Measurements from ENCODE around the gene SORCS2. TPM values are rescaled to one million over a fixed set of nuclear protein-coding genes. Genes with fewer than 3 reads are reported as not detected.

The SORCS2 gene
- total RNA-seq, 1 experiment from 2014 or later = 0.15 TPM

- H3K36me3 ChIP-seq (ENCODE audit: control insufficient read depth, insufficient read depth, low read length) = no peaks in the 10 kb centered on the region
- no peaks in the 10 kb centered on the region for H3K9me3 ChIP-seq (ENCODE audit: control insufficient read depth, insufficient read depth, low read depth, low read length)
- peaks cover 4% of the 10 kb centered on the region; the same call in 1 of the 2 replicates for H3K4me1 ChIP-seq (ENCODE audit: control insufficient read depth, insufficient read depth, low read length)
- BruUV-seq (replicated peaks) = no TSS peak
- DNase-seq (ENCODE audit: low read depth, low spot score) (no peak), ATAC-seq (no peak)
- CTCF ChIA-PET = no interaction called here
- POLR2A ChIA-PET = no interaction called here
- H3K4me3 ChIP-seq (ENCODE audit: low read depth in 2 of 2, low read length in 2 of 2) = no peak overlapping the region
- in situ Hi-C loops (cut with HindIII; ENCODE audit: low pct_unique_long_range_greater_than_20kb, low sequenced_read_pairs) (no loop called here), intact Hi-C loops (cut with micrococcal nuclease; ENCODE audit: unreplicated experiment) (no loop called here)
- H3K27ac ChIP-seq (ENCODE audit: low read length) = no peak overlapping the region
- H3K27me3 ChIP-seq (ENCODE audit: control insufficient read depth, insufficient read depth, low read length) = no peaks in the 10 kb centered on the region
- no peak for TF ChIP-seq SIN3A (IDR thresholded peaks at IDR 0.05; ENCODE audit: borderline replicate concordance, insufficient read depth, low read depth, low read length)
- no peak for TF ChIP-seq REST (IDR thresholded peaks at IDR 0.05; ENCODE audit: insufficient read depth in 1 of 2, low read depth in 2 of 2, low read length in 1 of 2)
- no peak for TF ChIP-seq POLR2AphosphoS5 (IDR thresholded peaks at IDR 0.05; ENCODE audit: low read depth, low read length)
- no peak for TF ChIP-seq CTCF (IDR thresholded peaks at IDR 0.05)
- TF ChIP-seq TCF7L2 (IDR thresholded peaks at IDR 0.05; ENCODE audit: low read depth, low read length) = no peak
These were observed 138.7 kb downstream of the SORCS2 start for GRCh38 chr4:7330811-7331681.

GRCh38 chr4:7331682-7332000, 139.3 kb downstream of the SORCS2 start:
- TF ChIP-seq REST (IDR thresholded peaks at IDR 0.05; ENCODE audit: insufficient read depth in 1 of 2, low read depth in 2 of 2, low read length in 1 of 2) (no peak), TCF7L2 (IDR thresholded peaks at IDR 0.05; ENCODE audit: low read depth, low read length) (no peak)
- CTCF ChIA-PET = no interaction called here
- in situ Hi-C loops (cut with HindIII; ENCODE audit: low pct_unique_long_range_greater_than_20kb, low sequenced_read_pairs) = no loop called here
- ATAC-seq (no peak), DNase-seq (ENCODE audit: low read depth, low spot score) (no peak)
- intact Hi-C loops (cut with micrococcal nuclease; ENCODE audit: unreplicated experiment) = no loop called here
- H3K36me3 ChIP-seq (ENCODE audit: control insufficient read depth, insufficient read depth, low read length) = no peaks in the 10 kb centered on the region
- POLR2A ChIA-PET = no interaction called here
- H3K4me1 ChIP-seq (ENCODE audit: control insufficient read depth, insufficient read depth, low read length) = peaks cover 4% of the 10 kb centered on the region; the same call in 1 of the 2 replicates
- no TSS peak for BruUV-seq (replicated peaks)
- H3K9me3 ChIP-seq (ENCODE audit: control insufficient read depth, insufficient read depth, low read depth, low read length) = no peaks in the 10 kb centered on the region
- no peak overlapping the region for H3K4me3 ChIP-seq (ENCODE audit: low read depth in 2 of 2, low read length in 2 of 2)
- H3K27ac ChIP-seq (ENCODE audit: low read length) = no peak overlapping the region
- no peaks in the 10 kb centered on the region for H3K27me3 ChIP-seq (ENCODE audit: control insufficient read depth, insufficient read depth, low read length)

All from Panc1 (cell line).